Measurements from ENCODE around the gene DCAF12. TPM values are rescaled to one million over a fixed set of nuclear protein-coding genes. Genes with fewer than 3 reads are reported as not detected.

The DCAF12 gene
- polyA plus RNA-seq (2013) = 24.8 TPM

GRCh38 chr9:34126207-34127034 lies at the start of gene DCAF12:
Gene DCAF12, minus strand, starts transcription at chr9:34126698. Its CDS starts 267 bp downstream, at chr9:34126431.
- peaks cover 25 to 49% (median 47%) of the 10 kb centered on the region in 4 experiments for H3K4me1 ChIP-seq (ENCODE audit: control extremely low read depth in 1 of 4, control insufficient read depth in 4 of 4, insufficient read depth in 4 of 4, low read length in 3 of 4)
- ChIA-PET CTCF (interaction anchor here (0.6 to 1.6 kb wide), 5 partner anchors 21 to 206 kb away, joined by 3 to 4 read pairs (median 3); no protein-coding TSS in a partner anchor), POLR2A (interaction anchor here (0.6 kb wide), 1 partner anchor 13 kb away, joined by 3 read pairs; no protein-coding TSS in a partner anchor)
- H3K27me3 ChIP-seq (replicated peaks in 2 of 5; ENCODE audit: control insufficient read depth in 4 of 5, insufficient read depth in 5 of 5, low read length in 4 of 5) = no peaks in the 10 kb centered on the region
- peak within 1 kb of the TSS; percentile 86 to 99 (median 94) for H3K4me3 ChIP-seq (ENCODE audit: control insufficient read depth in 1 of 7, extremely low read depth in 1 of 7, insufficient read depth in 4 of 7, low read depth in 2 of 7, low read length in 6 of 7)
- WGBS (ENCODE audit: insufficient coverage) = 0% methylated on average over 45 of the region's 67 CpGs
- peak within 1 kb of the TSS; percentile 72 to 89 for H3K27ac ChIP-seq (ENCODE audit: insufficient read depth in 1 of 2, low read depth in 1 of 2, low read length in 2 of 2, poor library complexity in 1 of 2, severe bottlenecking in 2 of 2)
- DNase-seq = peak; percentile 90 to 96 (median 95)
- no peaks in the 10 kb centered on the region for H3K9me3 ChIP-seq (ENCODE audit: control extremely low read depth in 1 of 5, control insufficient read depth in 4 of 5, insufficient read depth in 2 of 5, low read depth in 1 of 5, low read length in 4 of 5)
- H3K36me3 ChIP-seq (ENCODE audit: control insufficient read depth in 4 of 4, insufficient read depth in 4 of 4, low read length in 3 of 4) = peaks cover 2 to 14% (median 6%) of the 10 kb centered on the region in 4 experiments

- no peaks in the 10 kb centered on the region for H3K27me3 ChIP-seq (replicated peaks in 2 of 5; ENCODE audit: control insufficient read depth in 4 of 5, insufficient read depth in 5 of 5, low read length in 4 of 5)
- WGBS (ENCODE audit: insufficient coverage) = 100% methylated on average over 1 of the region's 3 CpGs
- CTCF ChIA-PET = no interaction called here
- DNase-seq = no peak
- no peak overlapping the region for H3K4me3 ChIP-seq (ENCODE audit: control insufficient read depth in 1 of 7, extremely low read depth in 1 of 7, insufficient read depth in 4 of 7, low read depth in 2 of 7, low read length in 6 of 7)
- H3K9me3 ChIP-seq (ENCODE audit: control extremely low read depth in 1 of 5, control insufficient read depth in 4 of 5, insufficient read depth in 2 of 5, low read depth in 1 of 5, low read length in 4 of 5) = no peaks in the 10 kb centered on the region
- H3K4me1 ChIP-seq (ENCODE audit: control extremely low read depth in 1 of 4, control insufficient read depth in 4 of 4, insufficient read depth in 4 of 4, low read length in 3 of 4) = peaks cover 2 to 46% (median 31%) of the 10 kb centered on the region in 4 experiments
- no peaks in the 10 kb centered on the region for H3K36me3 ChIP-seq (ENCODE audit: control insufficient read depth in 4 of 4, insufficient read depth in 4 of 4, low read length in 3 of 4)
- no peak overlapping the region for H3K27ac ChIP-seq (ENCODE audit: insufficient read depth in 1 of 2, low read depth in 1 of 2, low read length in 2 of 2, poor library complexity in 1 of 2, severe bottlenecking in 2 of 2)
- POLR2A ChIA-PET = no interaction called here
Measured at GRCh38 chr9:34176089-34176488, 49.6 kb upstream of the DCAF12 start.

- DNase-seq = peak; percentile 83 to 91 (median 90)
- WGBS (ENCODE audit: insufficient coverage) = 79% methylated on average over 6 of the region's 15 CpGs
- POLR2A ChIA-PET = no interaction called here
Measured at GRCh38 chr9:34171753-34172535, 45.4 kb upstream of the DCAF12 start.

GRCh38 chr9:34170237-34170991 lies 43.9 kb upstream of the DCAF12 start:
- no peak overlapping the region for H3K27ac ChIP-seq (ENCODE audit: insufficient read depth in 1 of 2, low read depth in 1 of 2, low read length in 2 of 2, poor library complexity in 1 of 2, severe bottlenecking in 2 of 2)
- 100% methylated on average over 1 of the region's 1 CpG for WGBS (ENCODE audit: insufficient coverage)
- no peak overlapping the region for H3K4me3 ChIP-seq (ENCODE audit: control insufficient read depth in 1 of 7, extremely low read depth in 1 of 7, insufficient read depth in 4 of 7, low read depth in 2 of 7, low read length in 6 of 7)
- peak in 2 of 3 donors; percentile 13 to 14 for DNase-seq
- no peaks in the 10 kb centered on the region for H3K9me3 ChIP-seq (ENCODE audit: control extremely low read depth in 1 of 5, control insufficient read depth in 4 of 5, insufficient read depth in 2 of 5, low read depth in 1 of 5, low read length in 4 of 5)
- H3K27me3 ChIP-seq (replicated peaks in 2 of 5; ENCODE audit: control insufficient read depth in 4 of 5, insufficient read depth in 5 of 5, low read length in 4 of 5) = no peaks in the 10 kb centered on the region
- ChIA-PET CTCF (interaction anchor here (0.5 to 1.8 kb wide), 5 partner anchors 13 to 370 kb away, joined by 3 to 6 read pairs (median 4); no protein-coding TSS in a partner anchor), POLR2A (no interaction called here)
- H3K4me1 ChIP-seq (ENCODE audit: control extremely low read depth in 1 of 4, control insufficient read depth in 4 of 4, insufficient read depth in 4 of 4, low read length in 3 of 4) = peaks cover 0 to 39% (median 18%) of the 10 kb centered on the region in 4 experiments
- H3K36me3 ChIP-seq (ENCODE audit: control insufficient read depth in 4 of 4, insufficient read depth in 4 of 4, low read length in 3 of 4) = no peaks in the 10 kb centered on the region

More at GRCh38 chr9:34171753-34172535, 45.4 kb upstream of the DCAF12 start:
- Histone ChIP-seq H3K27me3 (replicated peaks in 2 of 5; ENCODE audit: control insufficient read depth in 4 of 5, insufficient read depth in 5 of 5, low read length in 4 of 5) (no peaks in the 10 kb centered on the region), H3K9me3 (ENCODE audit: control extremely low read depth in 1 of 5, control insufficient read depth in 4 of 5, insufficient read depth in 2 of 5, low read depth in 1 of 5, low read length in 4 of 5) (no peaks in the 10 kb centered on the region), H3K36me3 (ENCODE audit: control insufficient read depth in 4 of 4, insufficient read depth in 4 of 4, low read length in 3 of 4) (no peaks in the 10 kb centered on the region), H3K4me1 (ENCODE audit: control extremely low read depth in 1 of 4, control insufficient read depth in 4 of 4, insufficient read depth in 4 of 4, low read length in 3 of 4) (peaks cover 0 to 39% (median 22%) of the 10 kb centered on the region in 4 experiments), H3K27ac (ENCODE audit: insufficient read depth in 1 of 2, low read depth in 1 of 2, low read length in 2 of 2, poor library complexity in 1 of 2, severe bottlenecking in 2 of 2) (no peak overlapping the region), H3K4me3 (ENCODE audit: control insufficient read depth in 1 of 7, extremely low read depth in 1 of 7, insufficient read depth in 4 of 7, low read depth in 2 of 7, low read length in 6 of 7) (no peak overlapping the region)
- CTCF ChIA-PET = interaction anchor here (1.1 to 1.8 kb wide), 3 partner anchors 14 to 82 kb away, joined by 4 to 6 read pairs (median 4); no protein-coding TSS in a partner anchor

- DNase-seq = peak in 2 of 3 donors; percentile 34 to 36
- Histone ChIP-seq H3K27me3 (replicated peaks in 2 of 5; ENCODE audit: control insufficient read depth in 4 of 5, insufficient read depth in 5 of 5, low read length in 4 of 5) (no peaks in the 10 kb centered on the region), H3K9me3 (ENCODE audit: control extremely low read depth in 1 of 5, control insufficient read depth in 4 of 5, insufficient read depth in 2 of 5, low read depth in 1 of 5, low read length in 4 of 5) (no peaks in the 10 kb centered on the region), H3K4me3 (ENCODE audit: control insufficient read depth in 1 of 7, extremely low read depth in 1 of 7, insufficient read depth in 4 of 7, low read depth in 2 of 7, low read length in 6 of 7) (no peak overlapping the region), H3K4me1 (ENCODE audit: control extremely low read depth in 1 of 4, control insufficient read depth in 4 of 4, insufficient read depth in 4 of 4, low read length in 3 of 4) (peaks cover 0 to 31% (median 11%) of the 10 kb centered on the region in 4 experiments), H3K27ac (ENCODE audit: insufficient read depth in 1 of 2, low read depth in 1 of 2, low read length in 2 of 2, poor library complexity in 1 of 2, severe bottlenecking in 2 of 2) (no peak overlapping the region), H3K36me3 (ENCODE audit: control insufficient read depth in 4 of 4, insufficient read depth in 4 of 4, low read length in 3 of 4) (no peaks in the 10 kb centered on the region)
- 94% methylated on average over 6 of the region's 6 CpGs for WGBS (ENCODE audit: insufficient coverage)
- ChIA-PET CTCF (interaction anchor here (1.1 kb wide), 1 partner anchor 23 kb away, joined by 5 read pairs; no protein-coding TSS in a partner anchor), POLR2A (no interaction called here)
Measured at GRCh38 chr9:34169125-34169524, 42.6 kb upstream of the DCAF12 start.

GRCh38 chr9:34163434-34163833 lies 36.9 kb upstream of the DCAF12 start:
- whole genome bisulfite sequencing (ENCODE audit: insufficient coverage) = 89% methylated on average over 3 of the region's 3 CpGs

More at GRCh38 chr9:34163434-34163833, 36.9 kb upstream of the DCAF12 start:
- peaks cover 0 to 2% (median 1%) of the 10 kb centered on the region in 4 experiments for H3K4me1 ChIP-seq (ENCODE audit: control extremely low read depth in 1 of 4, control insufficient read depth in 4 of 4, insufficient read depth in 4 of 4, low read length in 3 of 4)
- POLR2A ChIA-PET = interaction anchor here (0.7 kb wide), 1 partner anchor 101 kb away, joined by 3 read pairs; no protein-coding TSS in a partner anchor
- no peaks in the 10 kb centered on the region for H3K9me3 ChIP-seq (ENCODE audit: control extremely low read depth in 1 of 5, control insufficient read depth in 4 of 5, insufficient read depth in 2 of 5, low read depth in 1 of 5, low read length in 4 of 5)
- H3K27me3 ChIP-seq (replicated peaks in 2 of 5; ENCODE audit: control insufficient read depth in 4 of 5, insufficient read depth in 5 of 5, low read length in 4 of 5) = no peaks in the 10 kb centered on the region
- H3K36me3 ChIP-seq (ENCODE audit: control insufficient read depth in 4 of 4, insufficient read depth in 4 of 4, low read length in 3 of 4) = no peaks in the 10 kb centered on the region
- peak in 2 of 3 donors; percentile 49 to 59 for DNase-seq
- no peak overlapping the region for H3K4me3 ChIP-seq (ENCODE audit: control insufficient read depth in 1 of 7, extremely low read depth in 1 of 7, insufficient read depth in 4 of 7, low read depth in 2 of 7, low read length in 6 of 7)
- no peak overlapping the region for H3K27ac ChIP-seq (ENCODE audit: insufficient read depth in 1 of 2, low read depth in 1 of 2, low read length in 2 of 2, poor library complexity in 1 of 2, severe bottlenecking in 2 of 2)
- CTCF ChIA-PET = interaction anchor here (0.9 to 1.1 kb wide), 3 partner anchors 8 to 88 kb away, joined by 3 read pairs; no protein-coding TSS in a partner anchor

Measured in common myeloid progenitor, CD34-positive (primary cell).